Kidney (tissue), 14 donors: Measurements from ENCODE around the gene GDF9. TPM values are rescaled to one million over a fixed set of nuclear protein-coding genes. Genes with fewer than 3 reads are reported as not detected.
A peak's percentile ranks its signal among the peaks of the same experiment; 100 is the strongest.

Experiments used
- DNase-seq, 5 donors: peaks; one replicate each; pipeline ENCODE4 v3.0.0-alpha.2; 2013 to 2020
- FAIRE-seq: peaks from 2 replicates; lab custom pipeline; 2012; peaks lifted over from hg19 to GRCh38; lab: Jason Lieb, UNC
- H3K27ac ChIP-seq, 2 donors: one replicate each; pipeline ENCODE4 v1.7.0; 2013; ENCODE audit warnings: low read depth in 2 of 2, low read length in 2 of 2, inconsistent platforms in 1 of 2
- H3K27me3 ChIP-seq: one replicate; pipeline ENCODE4 v1.7.1; 2013; ENCODE audit warnings: low read length, inconsistent platforms; ENCODE audit not compliant: control insufficient read depth, insufficient read depth
- H3K36me3 ChIP-seq, 3 donors: one replicate each; pipeline versions ENCODE4 v1.7.0 to v1.7.1; 2013; ENCODE audit warnings: low read length in 3 of 3, control low read depth in 1 of 3, inconsistent platforms in 1 of 3; ENCODE audit not compliant: insufficient read depth in 3 of 3, control insufficient read depth in 2 of 3
- H3K4me1 ChIP-seq, 3 donors: one replicate each; pipeline versions ENCODE4 v1.7.0 to v1.7.1; 2013; ENCODE audit warnings: low read length in 3 of 3, inconsistent platforms in 1 of 3, low read depth in 1 of 3; ENCODE audit not compliant: control insufficient read depth in 2 of 3, insufficient read depth in 2 of 3
- H3K4me3 ChIP-seq, 3 donors: one replicate each; pipeline versions ENCODE4 v1.7.0 to v1.8.1; 2013; ENCODE audit warnings: low read length in 3 of 3, control low read depth in 1 of 3, inconsistent platforms in 1 of 3
- H3K9ac ChIP-seq, 3 donors: one replicate each; pipeline versions ENCODE4 v1.7.0 to v1.7.1; 2013; ENCODE audit warnings: low read length in 3 of 3, control low read depth in 1 of 3, inconsistent platforms in 1 of 3
- H3K9me3 ChIP-seq, 3 donors: one replicate each; pipeline versions ENCODE4 v1.7.0 to v1.7.1; 2013; ENCODE audit warnings: low read length in 3 of 3, control low read depth in 1 of 3, inconsistent platforms in 1 of 3; ENCODE audit not compliant: control insufficient read depth in 2 of 3, insufficient read depth in 1 of 3
- intact Hi-C: fragments of 100-400 bp; cut with DNase I; formaldehyde crosslinking; loops from one replicate; pipeline ENCODE4 v1.11.1; 2022
- polyA plus RNA-seq: library from polyadenylated mRNA; stranded (reverse); fragments of 350-450 nt; fragmentation: Illumina TruSeq; extraction: RNeasy Lipid Tissue Mini Kit (QIAGEN cat#74804); gene quantifications from one replicate; pipeline ENCODE4 v1.2.3, GENCODE V29; 2014; ENCODE audit warnings: low read depth, low replicate concordance; ENCODE audit not compliant: insufficient read depth
- total RNA-seq: library from RNA; stranded (reverse); fragmentation: NEBNext Ultra II Directional; extraction: Animal tissue kit (Norgen Biotek cat#: 25700); gene quantifications from one replicate; pipeline ENCODE4 v1.2.1, GENCODE V29; 2021
- TF ChIP-seq, protein P1 (sequence below): IDR thresholded peaks from 3 replicates; pipeline ENCODE4 v1.5.1; 2012; ENCODE audit warnings: mild to moderate bottlenecking, moderate library complexity, borderline replicate concordance; ENCODE audit not compliant: insufficient read depth; ENCODE audit errors: extremely low read depth
- donor health status: control.
- donor health status: control.
- donor health status: control.
- donor health status: control.
- donor health status: control.
- donor health status: DM: yes; HTN: yes; CAD: no.
- donor health status: Normal renal cell carcinoma (clear cell type).

GDF9 gene
- total and polyA plus RNA-seq, 2 donors from 2014 or later = 0.88 TPM

DNA sequence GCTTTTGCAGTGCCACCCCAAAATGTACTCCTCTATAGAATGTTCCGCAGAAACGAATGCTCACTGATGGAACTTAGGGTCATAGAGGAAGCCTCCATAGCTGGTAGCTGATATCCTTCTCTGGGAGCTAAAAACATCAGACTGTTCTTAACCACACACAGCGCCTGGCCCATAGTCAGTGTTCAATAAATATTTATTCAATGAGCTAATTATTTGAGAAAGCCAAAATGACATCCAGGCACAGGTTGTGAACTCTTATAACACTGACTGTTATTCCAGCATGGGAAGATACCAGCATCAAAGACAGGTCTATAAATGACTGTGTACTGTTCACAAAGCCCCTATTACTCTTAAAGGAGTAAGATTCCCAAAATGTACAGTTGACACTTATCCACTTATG lies 12.9 kb downstream of the GDF9 start:
- Histone ChIP-seq H3K27ac (no peak overlapping the region), H3K9ac (no peak overlapping the region), H3K4me1 (peaks cover 0 to 3% (median 0%) of the 10 kb centered on the region in 3 donors), H3K27me3 (no peaks in the 10 kb centered on the region), H3K36me3 (no peaks in the 10 kb centered on the region), H3K4me3 (no peak overlapping the region), H3K9me3 (no peaks in the 10 kb centered on the region)
- TF ChIP-seq, protein P1, sequence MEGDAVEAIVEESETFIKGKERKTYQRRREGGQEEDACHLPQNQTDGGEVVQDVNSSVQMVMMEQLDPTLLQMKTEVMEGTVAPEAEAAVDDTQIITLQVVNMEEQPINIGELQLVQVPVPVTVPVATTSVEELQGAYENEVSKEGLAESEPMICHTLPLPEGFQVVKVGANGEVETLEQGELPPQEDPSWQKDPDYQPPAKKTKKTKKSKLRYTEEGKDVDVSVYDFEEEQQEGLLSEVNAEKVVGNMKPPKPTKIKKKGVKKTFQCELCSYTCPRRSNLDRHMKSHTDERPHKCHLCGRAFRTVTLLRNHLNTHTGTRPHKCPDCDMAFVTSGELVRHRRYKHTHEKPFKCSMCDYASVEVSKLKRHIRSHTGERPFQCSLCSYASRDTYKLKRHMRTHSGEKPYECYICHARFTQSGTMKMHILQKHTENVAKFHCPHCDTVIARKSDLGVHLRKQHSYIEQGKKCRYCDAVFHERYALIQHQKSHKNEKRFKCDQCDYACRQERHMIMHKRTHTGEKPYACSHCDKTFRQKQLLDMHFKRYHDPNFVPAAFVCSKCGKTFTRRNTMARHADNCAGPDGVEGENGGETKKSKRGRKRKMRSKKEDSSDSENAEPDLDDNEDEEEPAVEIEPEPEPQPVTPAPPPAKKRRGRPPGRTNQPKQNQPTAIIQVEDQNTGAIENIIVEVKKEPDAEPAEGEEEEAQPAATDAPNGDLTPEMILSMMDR = no peak
- FAIRE-seq (no peak), DNase-seq (no peak)
- intact Hi-C loops = no loop called here

DNA sequence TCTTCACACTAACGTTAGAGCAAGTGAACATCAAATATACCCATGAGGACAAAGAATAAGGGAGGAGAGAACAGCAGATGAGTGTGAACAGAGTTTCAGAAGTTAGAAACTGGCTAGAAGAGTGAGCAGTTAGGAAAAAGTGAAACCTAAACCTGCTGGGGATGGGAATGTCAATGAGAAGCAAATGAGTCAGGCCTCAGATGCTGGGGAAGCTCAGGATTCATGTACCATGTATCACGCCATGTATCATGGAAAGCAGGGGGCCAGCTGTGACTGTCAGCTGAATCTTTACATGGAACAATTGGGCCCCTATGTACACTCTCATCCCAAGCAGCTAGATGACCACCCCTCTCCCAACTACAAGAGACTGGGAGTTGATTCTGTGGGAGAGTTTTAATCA lies 16.2 kb downstream of the GDF9 start:
- DNase-seq = no peak
- no peaks in the 10 kb centered on the region for H3K36me3 ChIP-seq
- no peak overlapping the region for H3K9ac ChIP-seq
- no peak overlapping the region for H3K4me3 ChIP-seq
- H3K27ac ChIP-seq = no peak overlapping the region
- intact Hi-C loops = no loop called here
- no peaks in the 10 kb centered on the region for H3K27me3 ChIP-seq
- no peaks in the 10 kb centered on the region for H3K9me3 ChIP-seq
- TF ChIP-seq, protein P1 = no peak
- no peak for FAIRE-seq
- peaks cover 0 to 3% (median 0%) of the 10 kb centered on the region in 3 donors for H3K4me1 ChIP-seq

DNA sequence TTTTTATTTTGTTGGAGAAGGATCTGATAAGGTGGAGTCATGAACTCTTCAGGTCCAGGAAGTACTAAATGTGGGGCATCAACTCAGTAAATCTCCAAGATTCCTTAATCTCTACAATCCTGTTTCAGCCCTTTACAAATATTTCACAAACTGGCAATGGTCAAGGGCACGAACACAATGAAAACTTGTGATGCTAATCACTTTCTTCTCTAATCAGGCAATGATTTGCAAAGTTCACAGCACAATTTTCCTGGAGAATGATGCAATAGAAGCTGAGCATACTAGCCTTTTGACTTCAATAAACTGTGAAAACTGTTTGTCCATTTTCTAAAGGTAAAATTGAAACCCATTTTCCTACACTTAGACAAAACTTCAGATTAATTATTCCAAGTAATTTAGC lies 16.9 kb downstream of the GDF9 start:
- TF ChIP-seq, protein P1 = no peak

DNA sequence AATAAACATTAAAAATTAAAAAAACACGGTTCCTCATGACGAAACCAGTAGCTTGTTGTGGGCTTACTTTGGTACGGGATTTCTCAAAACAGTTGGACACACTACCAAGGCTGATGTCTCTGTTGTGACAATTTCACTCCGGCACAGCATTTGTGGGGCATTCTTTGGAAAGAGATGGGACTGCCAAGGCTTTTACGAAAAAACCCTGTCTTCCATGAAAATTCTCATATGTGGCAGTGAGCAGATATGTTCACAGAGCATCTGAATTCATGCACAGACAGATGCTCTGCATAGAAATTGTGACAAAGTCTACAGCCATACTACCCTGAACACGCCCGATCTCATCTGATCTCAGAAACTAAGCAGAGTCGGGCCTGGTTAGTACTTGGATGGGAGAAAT lies 18.0 kb downstream of the GDF9 start:
- DNase-seq (no peak), FAIRE-seq (no peak)
- intact Hi-C loops = no loop called here
- H3K4me1 ChIP-seq = no peaks in the 10 kb centered on the region
- TF ChIP-seq, protein P1 = no peak
- H3K9me3 ChIP-seq = no peaks in the 10 kb centered on the region
- no peak overlapping the region for H3K9ac ChIP-seq
- no peaks in the 10 kb centered on the region for H3K27me3 ChIP-seq
- H3K27ac ChIP-seq = no peak overlapping the region
- no peak overlapping the region for H3K4me3 ChIP-seq
- no peaks in the 10 kb centered on the region for H3K36me3 ChIP-seq

More for the DNA sequence above, 16.9 kb downstream of the GDF9 start:
- Histone ChIP-seq H3K27ac (no peak overlapping the region), H3K36me3 (no peaks in the 10 kb centered on the region), H3K9me3 (no peaks in the 10 kb centered on the region), H3K4me1 (peaks cover 0 to under 1% (median 0%) of the 10 kb centered on the region in 3 donors), H3K9ac (no peak overlapping the region), H3K27me3 (no peaks in the 10 kb centered on the region), H3K4me3 (no peak overlapping the region)
- intact Hi-C loops = no loop called here
- peak in 1 of 5 donors; percentile 18 for DNase-seq
- FAIRE-seq = no peak
